Measurements from ENCODE around the gene ERG. TPM values are rescaled to one million over a fixed set of nuclear protein-coding genes. Genes with fewer than 3 reads are reported as not detected.

ERG gene
- total RNA-seq, 1 donor from 2014 or later, result 6.8 TPM

DNA sequence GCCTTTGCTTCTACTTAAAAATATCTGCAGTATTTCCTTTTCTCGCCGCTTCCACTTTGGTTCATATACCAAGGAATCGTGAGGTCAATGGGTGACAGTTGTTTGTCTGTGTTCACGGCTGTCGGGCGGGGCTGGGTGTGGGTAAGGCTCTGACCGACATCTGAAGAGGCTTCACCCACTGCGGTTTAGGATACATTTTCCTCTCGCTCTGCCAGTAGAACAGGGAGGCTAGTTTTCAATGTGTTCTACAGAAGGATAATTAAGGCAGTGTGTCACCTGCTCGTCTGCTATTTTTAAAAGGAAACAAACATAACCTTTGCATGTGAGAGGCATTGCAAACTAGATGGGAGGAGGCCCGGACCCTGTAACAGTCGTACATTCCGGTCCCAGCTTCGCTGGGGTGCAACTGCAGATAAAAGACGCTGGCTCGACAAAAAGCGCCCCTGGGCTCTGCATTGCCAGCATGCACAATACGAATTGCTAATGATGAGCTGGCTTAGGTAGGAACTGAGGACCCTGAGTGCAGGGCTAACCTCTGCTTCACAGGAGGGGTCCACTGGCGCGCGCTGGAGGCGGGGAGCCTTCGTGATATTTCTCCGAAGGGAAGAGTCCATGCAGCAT lies 8.5 kb upstream of the ERG start:
- DNase-seq (ENCODE audit: extremely low spot score, unreplicated experiment), result no peak
- Mint-ChIP-seq H3K9me3 (no peaks in the 10 kb centered on the region), H3K27me3 (peaks cover 8% of the 10 kb centered on the region), H3K27ac (no peak overlapping the region), H3K4me3 (no peak overlapping the region), H3K36me3 (no peaks in the 10 kb centered on the region), H3K4me1 (ENCODE audit: unreplicated experiment) (peaks cover 31% of the 10 kb centered on the region)
- TF ChIP-seq, protein P1, sequence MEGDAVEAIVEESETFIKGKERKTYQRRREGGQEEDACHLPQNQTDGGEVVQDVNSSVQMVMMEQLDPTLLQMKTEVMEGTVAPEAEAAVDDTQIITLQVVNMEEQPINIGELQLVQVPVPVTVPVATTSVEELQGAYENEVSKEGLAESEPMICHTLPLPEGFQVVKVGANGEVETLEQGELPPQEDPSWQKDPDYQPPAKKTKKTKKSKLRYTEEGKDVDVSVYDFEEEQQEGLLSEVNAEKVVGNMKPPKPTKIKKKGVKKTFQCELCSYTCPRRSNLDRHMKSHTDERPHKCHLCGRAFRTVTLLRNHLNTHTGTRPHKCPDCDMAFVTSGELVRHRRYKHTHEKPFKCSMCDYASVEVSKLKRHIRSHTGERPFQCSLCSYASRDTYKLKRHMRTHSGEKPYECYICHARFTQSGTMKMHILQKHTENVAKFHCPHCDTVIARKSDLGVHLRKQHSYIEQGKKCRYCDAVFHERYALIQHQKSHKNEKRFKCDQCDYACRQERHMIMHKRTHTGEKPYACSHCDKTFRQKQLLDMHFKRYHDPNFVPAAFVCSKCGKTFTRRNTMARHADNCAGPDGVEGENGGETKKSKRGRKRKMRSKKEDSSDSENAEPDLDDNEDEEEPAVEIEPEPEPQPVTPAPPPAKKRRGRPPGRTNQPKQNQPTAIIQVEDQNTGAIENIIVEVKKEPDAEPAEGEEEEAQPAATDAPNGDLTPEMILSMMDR (conservative IDR thresholded peaks at IDR 0.05), result no peak

DNA sequence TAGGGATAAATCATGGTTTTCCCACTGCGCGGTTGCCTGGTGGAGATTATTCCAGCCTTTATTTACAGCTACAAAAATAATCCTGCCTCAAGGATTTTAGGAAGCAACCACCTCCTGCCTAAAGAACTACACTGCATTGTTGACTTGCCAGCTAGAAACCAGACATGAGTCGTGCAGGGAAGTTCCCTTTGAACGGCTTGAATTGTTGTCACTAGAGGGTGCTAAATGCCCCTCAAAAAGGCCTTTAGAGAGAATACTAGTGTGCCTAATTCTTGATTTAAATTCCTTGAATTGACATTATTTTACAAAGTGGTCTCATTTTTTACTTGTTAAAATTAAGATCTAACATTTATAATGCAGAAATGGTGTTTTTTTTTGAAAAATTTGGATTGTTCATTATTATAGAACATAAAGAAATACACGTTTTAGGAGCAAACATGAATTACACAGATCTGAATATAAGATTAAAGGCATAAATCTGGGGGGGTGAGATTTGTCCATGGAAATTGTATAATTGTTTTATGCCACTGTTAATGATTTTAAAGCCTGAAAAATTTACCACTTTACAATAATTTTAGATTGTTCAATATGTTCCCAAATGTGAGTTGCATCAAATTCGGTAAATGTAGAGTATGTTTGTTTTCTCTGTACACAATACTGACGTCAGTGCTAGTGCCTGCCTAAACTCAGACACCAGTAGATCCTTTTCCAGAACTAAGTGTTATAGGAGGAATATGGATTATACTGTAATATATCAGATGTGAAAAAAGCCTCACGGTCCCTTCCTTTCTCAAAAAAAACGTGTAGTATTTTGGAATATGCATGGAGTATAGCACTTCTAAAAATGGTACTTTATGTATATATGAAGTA lies 7.6 kb upstream of the ERG start:
- H3K27me3 Mint-ChIP-seq, result peaks cover 8% of the 10 kb centered on the region
- H3K4me1 Mint-ChIP-seq (ENCODE audit: unreplicated experiment), result peaks cover 31% of the 10 kb centered on the region
- no peaks in the 10 kb centered on the region for H3K9me3 Mint-ChIP-seq
- no peak overlapping the region for H3K4me3 Mint-ChIP-seq
- H3K27ac Mint-ChIP-seq, result no peak overlapping the region
- TF ChIP-seq, protein P1 (conservative IDR thresholded peaks at IDR 0.05), result peak; percentile 83
- no peaks in the 10 kb centered on the region for H3K36me3 Mint-ChIP-seq
- DNase-seq (ENCODE audit: extremely low spot score, unreplicated experiment), result no peak

DNA sequence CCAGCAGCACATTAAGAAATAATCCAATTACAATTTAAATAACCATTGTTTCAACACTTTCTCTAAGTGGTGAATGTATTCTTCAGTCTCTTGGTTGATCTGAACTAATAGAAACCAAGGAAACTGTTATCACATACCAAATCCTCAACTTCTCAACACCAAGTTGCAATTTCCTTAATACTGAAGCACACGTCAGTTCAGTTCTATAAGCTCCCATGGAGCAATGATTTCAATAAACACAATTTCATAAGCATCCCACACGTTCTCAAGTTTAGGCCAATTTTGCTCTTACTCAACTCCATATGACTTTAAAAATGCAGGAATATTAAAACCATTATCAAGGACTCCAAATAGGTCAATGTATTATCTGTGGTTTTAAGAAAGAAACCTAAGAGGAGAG lies 5.8 kb upstream of the ERG start:
- no peaks in the 10 kb centered on the region for H3K9me3 Mint-ChIP-seq
- H3K27me3 Mint-ChIP-seq, result peaks cover 7% of the 10 kb centered on the region
- no peaks in the 10 kb centered on the region for H3K36me3 Mint-ChIP-seq
- no peak overlapping the region for H3K27ac Mint-ChIP-seq
- no peak for DNase-seq (ENCODE audit: extremely low spot score, unreplicated experiment)
- H3K4me3 Mint-ChIP-seq, result no peak overlapping the region
- TF ChIP-seq, protein P1 (conservative IDR thresholded peaks at IDR 0.05), result no peak
- peaks cover 20% of the 10 kb centered on the region for H3K4me1 Mint-ChIP-seq (ENCODE audit: unreplicated experiment)

DNA sequence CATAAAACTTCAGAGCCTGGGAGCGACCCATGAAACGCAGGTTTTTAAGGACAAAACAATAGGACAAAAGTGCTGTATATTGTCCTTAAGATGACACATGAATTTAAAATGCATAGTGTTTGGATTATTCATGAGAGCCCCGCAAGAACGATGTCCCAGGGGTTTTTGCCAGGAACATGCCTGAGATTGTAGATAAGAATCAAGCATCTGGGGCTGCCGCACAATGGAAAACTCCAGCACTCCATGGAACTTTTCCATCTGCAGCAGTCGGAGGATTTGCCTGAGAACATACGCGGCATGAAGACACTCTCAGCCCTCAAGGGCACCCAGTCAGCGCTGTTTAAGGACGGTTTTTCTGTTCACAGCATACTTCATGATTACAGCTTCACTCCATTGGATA lies 5.3 kb upstream of the ERG start:
- DNase-seq (ENCODE audit: extremely low spot score, unreplicated experiment), result no peak
- Mint-ChIP-seq H3K4me3 (no peak overlapping the region), H3K27ac (no peak overlapping the region), H3K27me3 (peaks cover 3% of the 10 kb centered on the region), H3K36me3 (no peaks in the 10 kb centered on the region), H3K4me1 (ENCODE audit: unreplicated experiment) (peaks cover 21% of the 10 kb centered on the region), H3K9me3 (no peaks in the 10 kb centered on the region)
- TF ChIP-seq, protein P1 (conservative IDR thresholded peaks at IDR 0.05), result no peak

DNA sequence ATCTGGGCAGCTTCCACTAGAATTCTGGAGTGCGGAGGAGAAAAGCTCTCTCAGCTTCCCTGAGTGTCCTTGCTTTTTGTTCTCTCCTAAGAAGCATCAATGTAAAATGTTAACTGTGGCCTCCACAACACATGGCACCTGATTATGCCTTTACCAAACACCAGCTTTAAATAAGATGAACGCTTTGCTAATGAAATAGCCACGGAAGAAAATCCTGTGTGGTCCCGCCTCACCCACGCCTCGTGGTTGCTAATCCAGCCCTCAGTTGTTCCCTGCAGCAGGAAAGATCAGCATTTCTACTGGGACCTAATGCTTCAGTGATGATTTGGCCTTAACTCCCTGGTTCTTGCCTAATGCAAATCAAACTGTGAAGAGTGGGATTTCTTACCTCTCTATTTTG lies 1.8 kb upstream of the ERG start:
- peaks cover 3% of the 10 kb centered on the region for H3K27me3 Mint-ChIP-seq
- TF ChIP-seq, protein P1 (conservative IDR thresholded peaks at IDR 0.05), result no peak
- no peak overlapping the region for H3K27ac Mint-ChIP-seq

More for the DNA sequence above, 1.8 kb upstream of the ERG start:
- Mint-ChIP-seq H3K36me3 (no peaks in the 10 kb centered on the region), H3K4me1 (ENCODE audit: unreplicated experiment) (peaks cover 11% of the 10 kb centered on the region), H3K9me3 (no peaks in the 10 kb centered on the region), H3K4me3 (no peak overlapping the region)
- DNase-seq (ENCODE audit: extremely low spot score, unreplicated experiment), result no peak
